IMR-90 (cell line): ENCODE data around the gene KCNN3. TPM values are rescaled to one million over a fixed set of nuclear protein-coding genes. Genes with fewer than 3 reads are reported as not detected.

Experiments used
- ATAC-seq: fragments of 200-7000 bp; cut with Tn5 transposase; 2 replicates; pipeline ENCODE4 v1.9.1; 2020; ENCODE audit warnings: low read depth, mild to moderate bottlenecking, moderate library complexity
- BruUV-seq: library from RNA; stranded (reverse); fragments of 400-500 nt; replicated peaks from 2 replicates; lab custom pipeline; 2021; lab: Mats Ljungman, UMichigan
- CTCF ChIA-PET: fragments of 300-600 bp; formaldehyde crosslinking; extraction: SDS; loops from one replicate; lab custom pipeline; 2021; ENCODE audit warnings: antibody characterized with exemption; lab: Yijun Ruan, JAX
- POLR2A ChIA-PET: fragments of 300-600 bp; sonication (Branson Sonifier 250); formaldehyde crosslinking; loops from one replicate; lab custom pipeline; 2022; ENCODE audit warnings: antibody characterized with exemption; ENCODE audit not compliant: unreplicated experiment; lab: Charles Lee
- DNase-seq: peaks from one replicate; pipeline ENCODE4 v3.0.0; 2013
- H2AFZ ChIP-seq: replicated peaks from 2 replicates; pipeline ENCODE3; 2013; ENCODE audit warnings: low read length, mild to moderate bottlenecking; ENCODE audit not compliant: poor library complexity
- H2AK5ac ChIP-seq: 2 replicates; pipeline ENCODE4 v1.6.1; 2013; ENCODE audit warnings: low read depth, low read length, inconsistent platforms
- H2AK9ac ChIP-seq: replicated peaks from 2 replicates; pipeline ENCODE3; 2013; ENCODE audit warnings: mild to moderate bottlenecking, low read depth, low read length, moderate library complexity; ENCODE audit not compliant: poor library complexity
- H2BK120ac ChIP-seq: 2 replicates; pipeline ENCODE4 v1.6.1; 2013; ENCODE audit warnings: low read depth, low read length, inconsistent platforms
- H2BK15ac ChIP-seq: 3 replicates; pipeline ENCODE4 v1.6.1; 2013; ENCODE audit warnings: low read depth, low read length, inconsistent platforms
- H2BK20ac ChIP-seq: 2 replicates; pipeline ENCODE4 v1.6.1; 2013; ENCODE audit warnings: low read depth, mild to moderate bottlenecking, inconsistent platforms, low read length, moderate library complexity
- H2BK5ac ChIP-seq: 2 replicates; pipeline ENCODE4 v1.6.1; 2013; ENCODE audit warnings: mild to moderate bottlenecking, low read depth, low read length, inconsistent platforms; ENCODE audit not compliant: poor library complexity, severe bottlenecking
- H3K14ac ChIP-seq: replicated peaks from 2 replicates; pipeline ENCODE4 v1.6.1; 2013; ENCODE audit warnings: low read depth, low read length, inconsistent platforms
- H3K18ac ChIP-seq: 2 replicates; pipeline ENCODE4 v1.6.1; 2013; ENCODE audit warnings: low read depth, low read length, control low read depth
- H3K23ac ChIP-seq: 2 replicates; pipeline ENCODE4 v1.6.1; 2013; ENCODE audit warnings: low read depth, low read length, inconsistent platforms
- H3K27ac ChIP-seq: 2 replicates; pipeline ENCODE4 v1.5.1; 2013; ENCODE audit warnings: mild to moderate bottlenecking, control low read depth, low read length; ENCODE audit not compliant: insufficient read depth
- H3K27me3 ChIP-seq: 2 replicates; pipeline ENCODE4 v1.6.1; 2013; ENCODE audit warnings: low read length; ENCODE audit not compliant: control insufficient read depth, insufficient read depth
- H3K36me3 ChIP-seq: 2 replicates; pipeline ENCODE4 v1.6.1; 2013; ENCODE audit warnings: low read length, mixed read lengths; ENCODE audit not compliant: control insufficient read depth, insufficient read depth
- H3K4ac ChIP-seq: 2 replicates; pipeline ENCODE4 v1.6.1; 2013; ENCODE audit warnings: low read depth, low read length, inconsistent platforms
- H3K4me1 ChIP-seq: 2 replicates; pipeline ENCODE4 v1.6.1; 2013; ENCODE audit warnings: low read length, mixed read lengths; ENCODE audit not compliant: control insufficient read depth, insufficient read depth
- H3K4me2 ChIP-seq: 2 replicates; pipeline ENCODE4 v1.6.1; 2013; ENCODE audit warnings: low read depth, mild to moderate bottlenecking, control low read depth, low read length, moderate library complexity
- H3K4me3 ChIP-seq: 2 replicates; pipeline ENCODE4 v1.5.1; 2013; ENCODE audit warnings: low read depth, mild to moderate bottlenecking, control low read depth, low read length, moderate library complexity; ENCODE audit not compliant: insufficient read depth
- H3K56ac ChIP-seq: 2 replicates; pipeline ENCODE4 v1.6.1; 2013; ENCODE audit warnings: low read length, inconsistent platforms; ENCODE audit not compliant: insufficient read depth; ENCODE audit errors: extremely low read depth
- H3K79me1 ChIP-seq, 2 experiments: 2 replicates each; pipeline ENCODE4 v1.6.1; 2013; ENCODE audit warnings: low read length in 2 of 2, inconsistent platforms in 1 of 2, low read depth in 1 of 2
- H3K9ac ChIP-seq: 2 replicates; pipeline ENCODE4 v1.6.1; 2013; ENCODE audit warnings: low read depth, low read length, control low read depth
- H3K9me1 ChIP-seq: 2 replicates; pipeline ENCODE4 v1.6.1; 2013; ENCODE audit warnings: low read length, inconsistent platforms; ENCODE audit not compliant: insufficient read depth
- H3K9me3 ChIP-seq: 2 replicates; pipeline ENCODE4 v1.6.1; 2013; ENCODE audit warnings: low read length; ENCODE audit not compliant: control insufficient read depth, insufficient read depth
- H4K20me1 ChIP-seq: 2 replicates; pipeline ENCODE4 v1.6.1; 2013; ENCODE audit warnings: low read length, inconsistent platforms; ENCODE audit not compliant: insufficient read depth
- H4K5ac ChIP-seq: 2 replicates; pipeline ENCODE4 v1.6.1; 2013; ENCODE audit warnings: mild to moderate bottlenecking, low read depth, low read length, control low read depth
- H4K8ac ChIP-seq, 2 experiments: 2 replicates each; pipeline ENCODE4 v1.6.1; 2013; ENCODE audit warnings: low read depth in 2 of 2, low read length in 2 of 2, control low read depth in 1 of 2, inconsistent platforms in 1 of 2
- H4K91ac ChIP-seq: 2 replicates; pipeline ENCODE4 v1.6.1; 2013; ENCODE audit warnings: low read depth, low read length, inconsistent platforms; ENCODE audit not compliant: insufficient read depth
- BHLHE40 ChIP-seq: fragments of 150-350 bp; IDR thresholded peaks from 2 replicates; pipeline ENCODE4 v1.6.1; 2016; ENCODE audit warnings: mild to moderate bottlenecking, low read depth, low read length
- CEBPB ChIP-seq: IDR thresholded peaks from 2 replicates; pipeline ENCODE4 v1.6.1; 2012; ENCODE audit warnings: low read depth, low read length, improper control_type of control experiment
- CHD1 ChIP-seq: IDR thresholded peaks from 2 replicates; pipeline ENCODE4 v1.6.1; 2012; ENCODE audit warnings: low read depth, low read length, improper control_type of control experiment
- CTCF ChIP-seq: conservative IDR thresholded peaks from 2 replicates; pipeline ENCODE4 v1.5.1; 2012; ENCODE audit warnings: mild to moderate bottlenecking, low read depth, low read length, improper control_type of control experiment
- FOS ChIP-seq: fragments of 150-350 bp; IDR thresholded peaks from 2 replicates; pipeline ENCODE4 v1.6.1; 2016; ENCODE audit warnings: low read depth, low read length
- MAFK ChIP-seq: IDR thresholded peaks from 2 replicates; pipeline ENCODE4 v1.6.1; 2012; ENCODE audit warnings: low read depth, low read length, improper control_type of control experiment
- MAZ ChIP-seq: IDR thresholded peaks from 2 replicates; pipeline ENCODE4 v1.6.1; 2012; ENCODE audit warnings: low read depth, mild to moderate bottlenecking, low read length, improper control_type of control experiment, moderate library complexity, borderline replicate concordance
- MXI1 ChIP-seq: IDR thresholded peaks from 2 replicates; pipeline ENCODE4 v1.6.1; 2012; ENCODE audit warnings: low read depth, mild to moderate bottlenecking, low read length, moderate library complexity, borderline replicate concordance
- NFE2L2 ChIP-seq: fragments of 150-350 bp; IDR thresholded peaks from 2 replicates; pipeline ENCODE4 v1.6.1; 2016; ENCODE audit warnings: low read depth, mild to moderate bottlenecking, low read length
- POLR2A ChIP-seq: IDR thresholded peaks from 2 replicates; pipeline ENCODE4 v1.6.1; 2012; ENCODE audit warnings: mild to moderate bottlenecking, low read depth, low read length
- RAD21 ChIP-seq: IDR thresholded peaks from 2 replicates; pipeline ENCODE4 v1.6.1; 2012; ENCODE audit warnings: low read length, improper control_type of control experiment
- RCOR1 ChIP-seq: IDR thresholded peaks from 2 replicates; pipeline ENCODE4 v1.6.1; 2012; ENCODE audit warnings: mild to moderate bottlenecking, low read length, improper control_type of control experiment; ENCODE audit not compliant: insufficient replicate concordance
- RFX5 ChIP-seq: IDR thresholded peaks from 2 replicates; pipeline ENCODE4 v1.8.0; 2012; ENCODE audit warnings: low read depth, mild to moderate bottlenecking, low read length, moderate library complexity
- SMC3 ChIP-seq: fragments of 150-350 bp; IDR thresholded peaks from 2 replicates; pipeline ENCODE4 v1.6.1; 2016; ENCODE audit warnings: low read depth, mild to moderate bottlenecking, antibody characterized with exemption, low read length, moderate library complexity
- USF2 ChIP-seq: fragments of 150-350 bp; IDR thresholded peaks from 2 replicates; pipeline ENCODE4 v1.6.1; 2017; ENCODE audit warnings: mild to moderate bottlenecking, antibody characterized with exemption, low read length, low read depth
- WGBS, 2 experiments: methylation state at CpG; one replicate each; pipeline versions ENCODE4 v1.1.5 to v1.1.7; 2013; ENCODE audit warnings: missing lambda C conversion rate in 2 of 2; ENCODE audit not compliant: insufficient read length in 1 of 2; ENCODE audit errors: extremely low coverage in 2 of 2; 5-methylcytosine and 5-hydroxymethylcytosine counted together
- dilution Hi-C: fragments of 300-500 bp; cut with HindIII; formaldehyde crosslinking; loops from one replicate; pipeline ENCODE4 v1.14.3; 2018; ENCODE audit warnings: low sequenced_read_pairs; ENCODE audit not compliant: unreplicated experiment
- in situ Hi-C: fragments of 300-500 bp; cut with MboI; formaldehyde crosslinking; loops from 3 replicates; pipeline ENCODE4 v1.14.3; 2019; ENCODE audit warnings: low sequenced_read_pairs, inconsistent platforms, mixed read lengths
- intact Hi-C: fragments of 100-400 bp; cut with micrococcal nuclease; formaldehyde crosslinking; loops from 2 replicates; pipeline ENCODE4 v1.10.0; 2022
- polyA plus RNA-seq, 3 experiments: library from polyadenylated mRNA; depleted of rRNA; stranded (reverse); fragments of >200 nt; gene quantifications; 2 replicates each; pipeline ENCODE4 v1.2.3, GENCODE V29; 2012; ENCODE audit warnings: low replicate concordance in 1 of 3
- total RNA-seq: library from RNA; depleted of rRNA; stranded (reverse); fragments of >200 nt; gene quantifications from 2 replicates; pipeline ENCODE4 v1.2.3, GENCODE V29; 2012
- TF ChIP-seq, protein P1 (sequence below): fragments of 150-350 bp; IDR thresholded peaks from 2 replicates; pipeline ENCODE4 v1.6.1; 2016; ENCODE audit warnings: low read depth, mild to moderate bottlenecking, low read length, moderate library complexity, borderline replicate concordance

Gene KCNN3
- total and polyA plus RNA-seq, 2 of the 4 experiments (the other 2 are of a cell fraction): 0.02 TPM; not detected in 1

- no peaks in the 10 kb centered on the region for H4K20me1 ChIP-seq
- no peak overlapping the region for H4K8ac ChIP-seq
- no peak overlapping the region for H4K5ac ChIP-seq
- no peaks in the 10 kb centered on the region for H3K9me1 ChIP-seq
- no peak overlapping the region for H3K18ac ChIP-seq
- peaks cover 33% of the 10 kb centered on the region for H3K27me3 ChIP-seq
- BruUV-seq: no TSS peak
- H2AK5ac ChIP-seq: no peak overlapping the region
- H3K36me3 ChIP-seq: no peaks in the 10 kb centered on the region
- H3K4ac ChIP-seq: no peak overlapping the region
- no peak overlapping the region for H3K23ac ChIP-seq
- TF ChIP-seq NFE2L2 (no peak), CEBPB (no peak), FOS (no peak), POLR2A (no peak), CTCF (no peak), RFX5 (no peak), RAD21 (no peak), MAFK (no peak), SMC3 (no peak), MXI1 (no peak), USF2 (no peak), CHD1 (no peak), RCOR1 (no peak), MAZ (no peak), BHLHE40 (no peak)
- TF ChIP-seq, protein P1, sequence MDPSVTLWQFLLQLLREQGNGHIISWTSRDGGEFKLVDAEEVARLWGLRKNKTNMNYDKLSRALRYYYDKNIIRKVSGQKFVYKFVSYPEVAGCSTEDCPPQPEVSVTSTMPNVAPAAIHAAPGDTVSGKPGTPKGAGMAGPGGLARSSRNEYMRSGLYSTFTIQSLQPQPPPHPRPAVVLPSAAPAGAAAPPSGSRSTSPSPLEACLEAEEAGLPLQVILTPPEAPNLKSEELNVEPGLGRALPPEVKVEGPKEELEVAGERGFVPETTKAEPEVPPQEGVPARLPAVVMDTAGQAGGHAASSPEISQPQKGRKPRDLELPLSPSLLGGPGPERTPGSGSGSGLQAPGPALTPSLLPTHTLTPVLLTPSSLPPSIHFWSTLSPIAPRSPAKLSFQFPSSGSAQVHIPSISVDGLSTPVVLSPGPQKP: no peak
- no peaks in the 10 kb centered on the region for H3K79me1 ChIP-seq
- in situ Hi-C loops (no loop called here), intact Hi-C loops (no loop called here), dilution Hi-C loops (no loop called here)
- DNase-seq (no peak), ATAC-seq (no peak)
- H2BK15ac ChIP-seq: no peak overlapping the region
- no peak overlapping the region for H3K9ac ChIP-seq
- no peak overlapping the region for H2AFZ ChIP-seq
- no peak overlapping the region for H3K4me2 ChIP-seq
- no peak overlapping the region for H2BK5ac ChIP-seq
- H2BK20ac ChIP-seq: no peak overlapping the region
- ChIA-PET CTCF (interaction anchor here (0.6 kb wide), 1 partner anchor 346 kb away, joined by 3 read pairs; no protein-coding TSS in a partner anchor), POLR2A (no interaction called here)
- no peak overlapping the region for H4K91ac ChIP-seq
- no peak overlapping the region for H2BK120ac ChIP-seq
- no peak overlapping the region for H3K27ac ChIP-seq
- no peaks in the 10 kb centered on the region for H3K4me1 ChIP-seq
- no peak overlapping the region for H3K56ac ChIP-seq
- H2AK9ac ChIP-seq: no peak overlapping the region
- H3K4me3 ChIP-seq: no peak overlapping the region
- H3K9me3 ChIP-seq: peaks cover 18% of the 10 kb centered on the region
- no peak overlapping the region for H3K14ac ChIP-seq
- no CpG with 5 or more reads among the region's 5 CpGs for WGBS, 2 experiments
Measured at GRCh38 chr1:154910851-154911250, 40.8 kb upstream of the KCNN3 start.
